Spinal cord (tissue), 10 donors: Measurements from ENCODE around the gene FAM200B. TPM values are rescaled to one million over a fixed set of nuclear protein-coding genes. Genes with fewer than 3 reads are reported as not detected.

Experiments used
- DNase-seq, 6 donors: peaks; one replicate each; pipeline versions ENCODE4 v3.0.0 to v3.0.0-alpha.2; 2013 to 2015; ENCODE audit warnings: low spot score in 6 of 6, low read depth in 4 of 6
- H3K27ac ChIP-seq: one replicate; pipeline ENCODE4 v1.5.1; 2013; ENCODE audit warnings: low read depth, low read length, control low read depth
- H3K27me3 ChIP-seq: one replicate; pipeline ENCODE4 v1.6.1; 2013; ENCODE audit warnings: low read length; ENCODE audit not compliant: control insufficient read depth, insufficient read depth
- H3K36me3 ChIP-seq: one replicate; pipeline ENCODE4 v1.6.1; 2013; ENCODE audit warnings: low read length; ENCODE audit not compliant: control insufficient read depth, insufficient read depth
- H3K4me1 ChIP-seq: one replicate; pipeline ENCODE4 v1.6.1; 2013; ENCODE audit warnings: low read length; ENCODE audit not compliant: control insufficient read depth, insufficient read depth
- H3K4me3 ChIP-seq: one replicate; pipeline ENCODE4 v1.5.1; 2013; ENCODE audit warnings: low read depth, low read length, control low read depth
- H3K9me3 ChIP-seq: one replicate; pipeline ENCODE4 v1.6.1; 2013; ENCODE audit warnings: low read length; ENCODE audit not compliant: control insufficient read depth, insufficient read depth
- WGBS: methylation state at CpG from one replicate; pipeline ENCODE4 v1.1.5; 2013; ENCODE audit warnings: missing lambda C conversion rate; ENCODE audit not compliant: insufficient coverage; 5-methylcytosine and 5-hydroxymethylcytosine counted together
- polyA plus RNA-seq, 2 donors: library from polyadenylated mRNA; unstranded; fragments of 120-200 nt; gene quantifications; one replicate each; pipeline ENCODE4 v1.2.1, GENCODE V29; 2013; ENCODE audit not compliant: insufficient read length in 2 of 2
- total RNA-seq, 2 donors: library from RNA; depleted of rRNA in 1 of 2; stranded (reverse); fragments of 120-200 nt in 1 of 2; fragments of >200 nt in 1 of 2; gene quantifications; one replicate each; pipeline versions ENCODE4 v1.2.3 to v1.2.4, GENCODE V29; 2013 to 2014
- donor health status: healthy.

Gene FAM200B
- total and polyA plus RNA-seq, 4 donors = 42.7 to 81.3 (median 64.7) TPM

GRCh38 chr4:15653864-15654592 lies 27.6 kb upstream of the FAM200B start:
- H3K4me3 ChIP-seq = peak overlapping the region; percentile 79
- H3K36me3 ChIP-seq = no peaks in the 10 kb centered on the region
- no peaks in the 10 kb centered on the region for H3K27me3 ChIP-seq
- 0% methylated on average over 1 of the region's 7 CpGs for WGBS
- H3K4me1 ChIP-seq = peaks cover 13% of the 10 kb centered on the region
- peak overlapping the region; percentile 97 for H3K27ac ChIP-seq
- no peaks in the 10 kb centered on the region for H3K9me3 ChIP-seq
- peak; percentile 15 to 75 (median 40) for DNase-seq

GRCh38 chr4:15654593-15655222 lies 26.9 kb upstream of the FAM200B start:
- Histone ChIP-seq H3K4me1 (peaks cover 10% of the 10 kb centered on the region), H3K4me3 (peak overlapping the region; percentile 79), H3K36me3 (no peaks in the 10 kb centered on the region), H3K27ac (peak overlapping the region; percentile 97), H3K9me3 (no peaks in the 10 kb centered on the region), H3K27me3 (no peaks in the 10 kb centered on the region)
- WGBS = 0% methylated on average over 66 of the region's 66 CpGs
- peak in 4 of 6 donors; percentile 21 to 78 (median 56) for DNase-seq

GRCh38 chr4:15655223-15656037 lies 26.2 kb upstream of the FAM200B start, which contains the start of gene FBXL5:
TSS of gene FBXL5 (minus strand) at chr4:15655357. CDS start at chr4:15655287, 70 bp downstream.
- H3K4me1 ChIP-seq = peaks cover 10% of the 10 kb centered on the region

GRCh38 chr4:15656038-15656470 lies 25.6 kb upstream of the FAM200B start:
- DNase-seq = peak in 3 of 6 donors; percentile 15 to 78 (median 35)

More at GRCh38 chr4:15655223-15656037, 26.2 kb upstream of the FAM200B start, which contains the start of gene FBXL5:
- Histone ChIP-seq H3K27me3 (no peaks in the 10 kb centered on the region), H3K27ac (peak within 1 kb of the TSS; percentile 100), H3K4me3 (peak within 1 kb of the TSS; percentile 79), H3K36me3 (no peaks in the 10 kb centered on the region), H3K9me3 (no peaks in the 10 kb centered on the region)
- DNase-seq = peak; percentile 80 to 97 (median 86)
- under 1% methylated on average over 79 of the region's 85 CpGs for WGBS

DNA sequence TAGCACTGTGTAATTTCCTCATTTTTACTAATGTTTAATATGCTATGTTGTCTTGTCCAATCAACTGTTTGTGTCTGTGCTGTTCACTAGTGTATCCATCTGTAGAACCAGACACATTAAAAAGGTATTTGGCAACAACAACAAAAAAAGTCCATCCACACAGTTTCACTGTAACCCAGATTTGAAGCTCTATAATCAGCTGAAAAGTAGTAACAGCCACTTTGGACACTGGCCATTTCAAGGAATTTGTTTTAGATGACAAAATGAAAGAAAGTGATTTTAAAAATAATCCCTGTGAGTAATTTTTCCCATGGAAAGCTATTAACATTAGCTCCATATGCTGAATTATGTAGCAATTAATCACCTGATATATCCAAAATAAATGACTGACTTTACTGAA lies 24.3 kb upstream of the FAM200B start:
- H3K27me3 ChIP-seq = no peaks in the 10 kb centered on the region
- H3K9me3 ChIP-seq = no peaks in the 10 kb centered on the region
- no peak overlapping the region for H3K4me3 ChIP-seq
- H3K4me1 ChIP-seq = peaks cover 10% of the 10 kb centered on the region
- no peak overlapping the region for H3K27ac ChIP-seq
- DNase-seq = no peak
- no peaks in the 10 kb centered on the region for H3K36me3 ChIP-seq

More at GRCh38 chr4:15656038-15656470, 25.6 kb upstream of the FAM200B start:
- 44% methylated on average over 11 of the region's 12 CpGs for WGBS
- Histone ChIP-seq H3K4me1 (peaks cover 10% of the 10 kb centered on the region), H3K27me3 (no peaks in the 10 kb centered on the region), H3K4me3 (peak overlapping the region; percentile 79), H3K27ac (peak overlapping the region; percentile 100), H3K36me3 (no peaks in the 10 kb centered on the region), H3K9me3 (no peaks in the 10 kb centered on the region)

- H3K9me3 ChIP-seq = no peaks in the 10 kb centered on the region
- no peaks in the 10 kb centered on the region for H3K36me3 ChIP-seq
- H3K27ac ChIP-seq = no peak overlapping the region
- no peak for DNase-seq
- no peak overlapping the region for H3K4me3 ChIP-seq
- no peaks in the 10 kb centered on the region for H3K27me3 ChIP-seq
- peaks cover 10% of the 10 kb centered on the region for H3K4me1 ChIP-seq
- 86% methylated on average over 1 of the region's 4 CpGs for WGBS
These were observed 23.4 kb upstream of the FAM200B start for GRCh38 chr4:15658136-15658770.

DNA sequence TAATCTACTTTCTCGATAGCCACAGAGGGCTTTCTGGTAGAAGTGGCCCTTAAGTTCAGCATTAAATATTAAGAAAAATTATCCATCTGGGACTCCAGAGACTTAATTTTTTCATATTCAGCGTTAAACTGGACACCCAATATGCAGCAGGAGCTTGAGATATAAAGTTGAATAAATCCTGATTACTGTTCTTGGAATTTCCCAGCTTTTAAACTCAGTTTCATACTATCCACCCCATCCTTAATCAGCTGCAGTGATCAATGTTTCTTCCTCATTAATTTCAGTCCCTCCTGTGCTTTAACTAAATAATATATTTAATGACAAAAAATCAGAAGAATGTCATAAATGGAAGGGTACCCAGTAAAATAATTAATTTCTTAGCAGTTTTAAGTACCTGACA lies 22.8 kb upstream of the FAM200B start:
- H3K27me3 ChIP-seq = no peaks in the 10 kb centered on the region
- peaks cover 10% of the 10 kb centered on the region for H3K4me1 ChIP-seq
- H3K27ac ChIP-seq = no peak overlapping the region
- no peaks in the 10 kb centered on the region for H3K36me3 ChIP-seq
- no peak overlapping the region for H3K4me3 ChIP-seq
- H3K9me3 ChIP-seq = no peaks in the 10 kb centered on the region
- DNase-seq = no peak
- WGBS = no CpG with 5 or more reads among the region's 2 CpGs

GRCh38 chr4:15659768-15660570 lies 21.7 kb upstream of the FAM200B start:
- H3K27me3 ChIP-seq = no peaks in the 10 kb centered on the region
- H3K9me3 ChIP-seq = no peaks in the 10 kb centered on the region
- peaks cover 10% of the 10 kb centered on the region for H3K4me1 ChIP-seq
- DNase-seq = no peak
- H3K36me3 ChIP-seq = no peaks in the 10 kb centered on the region
- no peak overlapping the region for H3K27ac ChIP-seq
- no CpG with 5 or more reads among the region's 5 CpGs for WGBS
- no peak overlapping the region for H3K4me3 ChIP-seq
